NCI-H2227 treated with DMSO at 0.1 percent for 48 hours (cell line): ENCODE results near the gene MLN.

Experiments used
- DNase-seq: peaks from one replicate; lab custom pipeline; 2025; lab: John Stamatoyannopoulos, UW

MLN gene

DNA sequence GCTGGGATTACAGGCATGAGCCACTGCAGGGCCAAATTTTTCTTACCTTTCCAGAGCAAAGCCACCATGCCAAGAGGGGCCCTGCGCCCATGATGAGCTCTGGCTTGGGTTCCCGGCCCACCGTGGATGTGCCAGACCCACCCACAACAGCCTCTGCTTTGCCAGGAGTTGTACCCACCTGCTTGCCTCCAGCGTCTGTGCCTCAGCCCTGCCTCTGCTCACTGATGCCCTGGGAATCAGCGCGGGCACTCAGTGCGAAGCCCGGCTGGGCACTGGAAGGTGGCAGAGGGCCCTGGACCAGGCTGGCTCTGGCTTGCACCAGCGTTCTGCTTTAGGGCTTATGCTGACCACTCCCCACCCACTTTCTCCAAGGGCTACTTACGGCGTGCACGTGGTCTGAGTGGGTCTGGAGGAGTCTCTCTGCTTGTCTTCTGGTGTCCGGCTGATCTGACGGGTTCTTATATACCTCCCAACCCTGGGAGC is at the start of gene MLN:
MLN (minus strand) TSS at position 433 of the 483 bp plus-strand sequence. CDS start 2,840 bp downstream, outside the sequence.
- DNase-seq = no peak

DNA sequence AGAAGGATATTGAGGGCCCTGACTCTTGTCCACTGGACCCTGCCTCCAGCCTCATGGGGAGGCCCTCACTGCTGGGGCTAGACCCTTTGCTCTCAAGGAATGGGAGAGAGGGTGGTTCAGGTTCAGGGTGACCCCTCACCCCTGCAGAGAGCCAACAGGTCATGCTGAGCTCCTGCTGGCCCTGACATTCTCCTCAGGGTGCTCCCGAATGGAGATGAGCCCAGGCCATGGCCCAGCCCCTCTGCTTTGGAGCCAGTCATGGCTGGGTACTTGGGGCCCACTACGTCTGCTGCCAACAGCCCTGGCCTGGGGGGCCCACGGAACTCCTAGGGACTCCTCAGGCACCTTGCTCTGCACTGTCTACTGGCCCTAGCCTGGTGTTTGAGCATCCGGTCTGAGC is 49.2 kb upstream of the MLN start:
- DNase-seq = no peak

DNA sequence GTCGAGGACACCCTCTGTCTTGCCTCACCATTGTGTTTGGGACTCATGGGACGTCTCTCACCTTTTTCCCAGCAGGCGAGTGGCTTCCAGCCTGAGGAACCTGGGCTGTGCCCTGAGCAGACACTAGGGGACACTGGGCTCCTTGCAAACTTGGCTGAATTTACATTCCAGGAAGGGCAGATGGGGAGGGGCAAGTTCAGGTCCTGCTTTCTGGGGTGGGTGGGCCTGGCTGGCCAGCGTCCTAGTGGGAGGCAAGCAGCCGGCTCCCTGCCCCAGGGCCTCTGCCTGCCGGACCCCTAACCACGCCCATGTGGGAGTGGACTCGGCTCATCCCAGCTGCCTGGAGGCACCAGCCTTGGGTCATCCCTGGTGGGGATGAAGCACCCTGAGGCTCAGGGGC is 48.2 kb upstream of the MLN start:
- no peak for DNase-seq

DNA sequence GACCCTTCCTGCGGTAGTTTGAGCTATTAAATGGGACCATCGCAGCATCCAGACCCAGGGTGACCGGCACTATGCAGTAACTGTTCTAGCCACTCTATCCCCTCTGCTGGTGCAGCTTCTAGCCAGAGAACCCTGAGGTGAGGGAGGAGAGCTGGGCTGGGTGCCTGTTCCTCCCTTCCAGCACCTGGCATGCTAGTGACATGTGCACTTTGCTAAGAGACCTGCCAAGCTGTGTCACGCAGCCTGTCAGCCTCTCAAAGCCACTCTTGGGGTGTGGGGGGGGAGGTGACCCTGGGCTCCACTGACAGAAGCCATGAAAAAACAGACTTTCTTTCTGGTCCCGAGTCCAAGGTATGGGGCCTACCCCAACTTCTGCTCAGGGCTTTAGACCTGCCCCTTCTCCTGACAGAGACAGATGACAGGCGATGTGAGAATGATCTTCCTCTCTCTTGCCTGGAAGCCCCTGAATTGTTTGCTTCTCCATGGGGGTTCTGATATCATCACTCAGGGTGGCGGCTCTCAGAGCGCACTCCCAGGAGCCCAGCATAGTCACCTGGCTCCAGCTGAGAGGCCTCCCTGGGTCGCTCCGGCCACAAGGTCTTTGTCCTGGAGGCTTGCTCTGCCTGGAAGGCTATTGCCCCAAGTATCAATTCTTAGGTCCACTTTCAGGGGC is 47.2 kb upstream of the MLN start:
- no peak for DNase-seq

GRCh38 chr6:33850296-33850695 is 46.5 kb upstream of the MLN start:
- DNase-seq = no peak

DNA sequence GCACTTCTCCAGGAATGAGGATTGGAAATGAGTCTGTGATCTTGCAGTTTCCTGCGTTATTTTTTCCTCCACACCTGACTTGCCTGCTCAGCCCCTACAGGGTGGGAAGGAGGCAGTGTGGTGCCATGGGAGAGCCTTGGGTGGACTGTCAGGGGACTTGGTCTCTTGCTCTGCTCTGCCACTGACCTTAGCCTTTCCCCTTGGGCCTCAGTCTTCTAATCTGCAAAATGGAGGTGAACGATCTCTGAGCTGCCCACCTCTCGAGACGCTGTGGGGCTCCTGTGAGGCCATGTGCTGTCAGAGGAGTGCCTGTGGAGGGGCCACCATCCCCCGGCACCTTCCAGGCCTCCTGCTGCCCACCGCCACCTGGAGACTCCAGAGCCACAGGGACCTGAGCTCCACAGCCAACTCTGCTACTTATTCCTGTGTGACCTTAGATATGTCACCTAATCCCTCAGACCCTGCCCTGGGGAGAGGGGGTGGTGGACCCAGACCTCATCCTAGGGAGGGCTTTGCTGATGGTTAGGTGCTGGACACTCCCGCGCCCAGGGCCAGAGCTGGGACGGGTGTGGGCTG is 45.8 kb upstream of the MLN start:
- DNase-seq = no peak

DNA sequence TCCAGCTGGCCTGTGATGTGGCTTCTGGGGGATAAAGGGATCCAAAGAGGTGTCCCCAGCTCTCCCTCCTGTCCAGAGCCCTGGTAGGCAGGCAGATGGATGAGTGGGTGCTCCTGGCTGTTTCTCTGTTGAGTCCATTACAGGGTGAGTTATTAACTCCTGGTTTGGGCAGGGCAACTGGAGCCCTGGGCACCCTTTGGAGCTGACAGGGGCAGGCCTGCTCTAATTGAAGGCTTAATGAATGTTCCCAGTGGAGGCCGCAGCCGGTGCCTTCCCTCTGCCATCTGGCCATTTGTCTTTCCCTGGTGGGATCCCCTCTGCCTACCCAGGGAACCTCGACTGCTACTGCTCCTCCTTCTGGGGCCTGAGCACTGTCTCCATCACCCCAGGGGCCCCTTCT is 44.7 kb upstream of the MLN start:
- DNase-seq = no peak

GRCh38 chr6:33847867-33848266 is 44.1 kb upstream of the MLN start:
- DNase-seq = no peak

DNA sequence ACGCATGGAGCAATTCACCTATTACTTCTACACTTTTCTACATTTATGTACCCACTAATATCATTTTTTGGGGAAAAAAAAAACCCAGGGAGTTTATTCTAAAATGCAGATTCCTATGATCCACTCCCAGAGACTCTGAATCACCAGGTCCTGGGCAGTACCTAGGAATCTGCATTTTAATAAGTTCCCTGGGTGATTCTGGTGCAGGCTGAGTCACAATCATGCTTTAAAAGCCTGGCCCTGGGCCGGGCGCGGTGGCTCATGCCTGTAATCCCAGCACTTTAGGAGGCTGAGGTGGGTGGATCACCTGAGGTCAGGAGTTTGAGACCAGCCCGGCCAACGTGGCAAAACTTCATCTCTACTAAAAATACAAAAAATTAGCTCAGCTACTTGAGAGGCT is 43.3 kb upstream of the MLN start:
- no peak for DNase-seq

DNA sequence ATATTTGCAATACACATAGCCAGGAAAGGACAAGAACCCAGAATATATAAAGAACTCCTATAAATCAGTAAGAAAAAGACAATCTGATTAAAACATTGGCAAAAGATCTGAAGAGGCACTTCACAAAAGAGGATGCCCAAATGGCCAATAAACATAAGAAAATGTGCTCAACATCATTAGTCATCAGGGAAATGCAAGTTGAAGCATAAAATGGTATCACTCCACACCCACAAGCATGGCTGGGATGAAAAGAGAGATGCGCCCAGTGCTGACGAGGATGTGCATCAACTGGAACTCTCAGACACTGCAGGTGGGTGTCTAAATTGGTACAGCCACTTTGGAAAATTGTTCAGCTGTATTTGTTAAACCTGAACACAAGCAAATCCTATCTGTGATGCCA is 42.4 kb upstream of the MLN start:
- DNase-seq = no peak

- DNase-seq = no peak
Measured at GRCh38 chr6:33845031-33845745, 41.4 kb upstream of the MLN start.

GRCh38 chr6:33843131-33844121 is 39.6 kb upstream of the MLN start:
- no peak for DNase-seq

DNA sequence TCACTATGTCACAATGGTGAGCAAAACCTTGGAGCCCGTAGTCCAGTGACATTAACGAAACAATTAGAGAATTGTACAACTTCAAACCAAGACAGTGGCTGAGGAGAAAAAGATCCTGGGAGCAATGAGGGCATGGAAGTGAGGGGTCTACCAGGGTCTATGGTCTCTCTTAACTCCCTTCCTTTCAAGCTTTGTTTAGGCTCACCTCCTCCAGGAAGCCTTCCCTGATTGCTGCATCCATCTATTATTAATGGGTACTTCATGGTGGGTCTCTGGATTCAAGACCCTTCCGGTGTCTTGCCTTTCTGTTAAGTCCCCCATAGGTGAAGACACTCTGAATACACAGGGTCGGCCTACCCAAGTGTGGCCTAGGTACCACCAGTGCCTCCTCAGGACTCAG is 38.1 kb upstream of the MLN start:
- no peak for DNase-seq

DNA sequence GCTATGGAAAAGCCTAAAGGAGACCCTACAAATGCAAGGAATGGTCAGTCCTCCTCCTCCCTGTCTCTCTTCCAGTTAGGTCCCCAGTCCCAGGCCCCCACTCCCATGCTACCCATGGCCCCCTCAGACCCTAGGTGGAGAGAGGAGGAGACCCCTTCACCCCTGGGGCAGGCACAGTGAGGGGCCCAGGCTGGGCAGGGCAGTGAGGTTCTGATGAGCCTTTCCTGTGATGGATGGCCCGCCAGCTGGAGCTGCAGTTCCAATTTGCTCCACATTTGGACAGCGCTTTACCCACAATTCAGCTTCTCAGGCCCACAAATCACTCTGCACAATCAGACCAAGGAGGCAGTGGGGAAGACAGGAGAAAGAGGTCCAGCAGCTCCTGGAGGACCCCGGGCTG is 37.3 kb upstream of the MLN start:
- no peak for DNase-seq

GRCh38 chr6:33840048-33840926 is 36.5 kb upstream of the MLN start:
- no peak for DNase-seq

DNA sequence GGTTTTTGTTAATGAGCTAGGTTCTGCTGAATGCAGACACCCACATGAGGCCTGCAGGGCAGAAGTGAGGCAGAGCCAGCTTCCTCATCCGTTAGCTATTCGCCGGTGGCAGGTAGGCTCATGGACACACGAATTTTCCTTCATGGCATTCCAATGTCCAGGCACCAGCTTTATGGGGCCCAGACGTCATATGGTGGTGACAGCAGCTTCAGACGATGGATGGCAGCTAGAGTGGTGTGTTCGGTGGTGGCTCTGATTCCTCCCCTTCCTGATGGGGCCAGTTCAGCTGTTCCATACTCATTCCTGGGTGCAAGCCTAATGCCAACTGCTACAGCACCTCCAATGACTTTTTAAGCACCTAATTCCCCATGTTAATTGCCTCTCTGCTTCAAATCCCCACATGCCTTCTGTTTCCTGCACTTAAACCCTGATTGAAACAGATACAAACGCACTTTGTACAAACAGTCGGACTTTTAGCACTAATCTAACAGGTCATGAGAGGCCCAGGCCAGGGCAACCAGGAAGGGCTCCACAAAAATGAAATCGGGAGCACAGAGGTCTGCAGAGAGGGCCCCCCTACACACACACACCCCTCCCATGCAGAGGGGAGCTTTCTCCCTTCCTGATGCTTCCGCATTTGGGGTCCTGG is 35.7 kb upstream of the MLN start:
- no peak for DNase-seq

DNA sequence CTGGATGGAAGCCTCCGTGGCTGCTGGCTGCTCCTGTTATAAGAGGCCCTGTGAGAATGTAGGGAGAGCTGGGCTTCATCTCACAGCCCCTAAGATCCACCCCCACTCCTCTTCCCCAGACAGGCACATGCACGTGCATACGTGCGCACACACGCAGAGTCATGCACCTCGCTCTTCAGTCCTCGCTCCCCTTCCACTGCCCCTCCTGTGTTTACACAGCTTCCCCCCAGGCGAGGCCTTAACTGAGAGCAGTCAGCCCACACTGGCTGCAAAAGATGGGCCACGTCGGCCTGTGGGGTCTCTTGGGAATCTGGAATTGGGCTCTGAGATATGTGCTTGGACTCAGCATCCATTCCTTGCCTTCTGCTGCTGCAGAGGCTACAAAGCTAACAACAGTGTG is 35.2 kb upstream of the MLN start:
- no peak for DNase-seq

- DNase-seq = peak; percentile 30
Measured at GRCh38 chr6:33837971-33838665, 34.3 kb upstream of the MLN start.

DNA sequence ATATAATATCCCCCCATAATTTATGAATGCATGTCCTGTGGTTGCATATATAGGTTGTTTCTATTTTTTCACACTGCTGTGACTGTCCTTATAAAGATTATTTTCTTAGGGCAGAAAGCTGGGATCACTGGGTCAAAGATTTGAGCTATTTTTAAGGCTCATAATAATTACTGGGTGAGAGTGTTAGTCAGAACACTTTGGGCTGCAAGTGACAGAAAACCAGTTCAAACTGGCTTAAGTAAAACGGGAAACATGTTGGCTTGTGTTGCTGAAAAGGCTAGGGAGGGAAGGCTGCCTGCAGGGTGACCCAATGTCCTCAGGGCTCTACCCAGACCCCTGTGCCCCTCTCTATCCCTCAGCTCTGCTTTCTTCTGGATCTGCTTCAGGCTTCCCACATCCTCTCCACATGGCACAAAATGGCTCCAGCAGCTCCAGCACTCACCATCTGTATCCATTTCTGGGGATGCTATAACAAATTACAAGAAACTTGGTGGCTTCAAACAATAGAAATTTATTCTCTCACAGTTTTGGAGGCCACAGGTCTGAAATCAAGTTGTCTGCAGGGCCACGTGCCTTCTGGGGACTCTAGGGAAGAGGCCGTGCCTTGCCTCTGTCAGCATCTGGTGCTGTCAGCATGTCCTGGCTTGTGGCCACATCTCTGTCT is 33.1 kb upstream of the MLN start:
- DNase-seq = no peak
